ENCODE measurements around the gene RNPC3.

DNA sequence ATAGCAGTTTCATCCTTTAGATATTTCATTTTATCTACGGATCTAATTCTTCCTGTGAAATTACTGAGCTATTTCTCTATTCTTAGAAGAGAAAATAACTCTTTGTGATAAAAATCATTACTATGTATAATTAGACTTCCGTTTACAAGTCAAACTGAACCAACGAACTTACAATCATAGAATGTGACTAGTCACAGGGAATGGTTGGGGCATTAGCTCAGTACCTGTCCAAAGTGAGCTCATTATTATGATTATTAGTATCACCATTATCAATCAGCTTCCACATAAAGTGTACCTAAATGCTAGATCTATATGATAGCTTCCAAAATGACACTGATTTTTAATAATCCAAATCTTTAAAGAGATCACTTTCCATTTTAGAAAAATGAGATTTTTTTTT, 58.4 kb downstream of the RNPC3 start:
- TF ChIP-seq RAD21 (IDR thresholded peaks at IDR 0.05 in 1 of 2, conservative IDR thresholded peaks at IDR 0.05 in 1 of 2; ENCODE audit: low read depth in 2 of 2, low read length in 2 of 2) = no peak
- no peak for TF ChIP-seq POLR2A (IDR thresholded peaks at IDR 0.05; ENCODE audit: control extremely low read depth in 1 of 2, low read depth in 2 of 2, low read length in 2 of 2)
- no peak for TF ChIP-seq EP300 (IDR thresholded peaks at IDR 0.05; ENCODE audit: borderline replicate concordance in 1 of 2, low read depth in 2 of 2, low read length in 2 of 2)
- TF ChIP-seq YY1 (IDR thresholded peaks at IDR 0.05; ENCODE audit: low read depth, low read length) = no peak
- TF ChIP-seq BRCA1 (IDR thresholded peaks at IDR 0.05; ENCODE audit: low read depth, low read length) = no peak
- TF ChIP-seq PHF8 (conservative IDR thresholded peaks at IDR 0.05; ENCODE audit: low read depth, low read length) = no peak
- no peak for TF ChIP-seq CREB1 (IDR thresholded peaks at IDR 0.05)
- TF ChIP-seq, protein P1, sequence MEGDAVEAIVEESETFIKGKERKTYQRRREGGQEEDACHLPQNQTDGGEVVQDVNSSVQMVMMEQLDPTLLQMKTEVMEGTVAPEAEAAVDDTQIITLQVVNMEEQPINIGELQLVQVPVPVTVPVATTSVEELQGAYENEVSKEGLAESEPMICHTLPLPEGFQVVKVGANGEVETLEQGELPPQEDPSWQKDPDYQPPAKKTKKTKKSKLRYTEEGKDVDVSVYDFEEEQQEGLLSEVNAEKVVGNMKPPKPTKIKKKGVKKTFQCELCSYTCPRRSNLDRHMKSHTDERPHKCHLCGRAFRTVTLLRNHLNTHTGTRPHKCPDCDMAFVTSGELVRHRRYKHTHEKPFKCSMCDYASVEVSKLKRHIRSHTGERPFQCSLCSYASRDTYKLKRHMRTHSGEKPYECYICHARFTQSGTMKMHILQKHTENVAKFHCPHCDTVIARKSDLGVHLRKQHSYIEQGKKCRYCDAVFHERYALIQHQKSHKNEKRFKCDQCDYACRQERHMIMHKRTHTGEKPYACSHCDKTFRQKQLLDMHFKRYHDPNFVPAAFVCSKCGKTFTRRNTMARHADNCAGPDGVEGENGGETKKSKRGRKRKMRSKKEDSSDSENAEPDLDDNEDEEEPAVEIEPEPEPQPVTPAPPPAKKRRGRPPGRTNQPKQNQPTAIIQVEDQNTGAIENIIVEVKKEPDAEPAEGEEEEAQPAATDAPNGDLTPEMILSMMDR (IDR thresholded peaks at IDR 0.05; ENCODE audit: control extremely low read depth in 1 of 3, insufficient read depth in 1 of 3, low read depth in 1 of 3, low read length in 3 of 3) = no peak
- TF ChIP-seq CHD2 (IDR thresholded peaks at IDR 0.05; ENCODE audit: low read length) = no peak

Measured in H1 (cell line).